IPS-18c (cell line): ENCODE measurements around the gene DUS2.
"Not testable (repeated sequence)": the region's sequence is repeated elsewhere in the genome, so short reads cannot be mapped to it uniquely, and the experiment has no call there.

ENCODE experiments used
- H3K4me3 ChIP-seq: 2 replicates; pipeline ENCODE4 v1.7.0; 2013; ENCODE audit warnings: low read depth, mild to moderate bottlenecking, low read length, moderate library complexity; ENCODE audit not compliant: insufficient read depth
- H3K9me3 ChIP-seq: one replicate; pipeline ENCODE4 v1.6.1; 2013; ENCODE audit warnings: mild to moderate bottlenecking, low read length, moderate library complexity; ENCODE audit not compliant: control insufficient read depth, insufficient read depth

The DUS2 gene

GRCh38 chr16:68081861-68082628, 59.0 kb downstream of the DUS2 start:
- peaks cover 3% of the 10 kb centered on the region for H3K9me3 ChIP-seq
- no peak overlapping the region for H3K4me3 ChIP-seq

- no peak overlapping the region for H3K4me3 ChIP-seq
- peaks cover 3% of the 10 kb centered on the region for H3K9me3 ChIP-seq
These were observed 59.6 kb downstream of the DUS2 start for GRCh38 chr16:68082629-68083238.

GRCh38 chr16:68083239-68083781, 60.2 kb downstream of the DUS2 start:
- peaks cover 3% of the 10 kb centered on the region for H3K9me3 ChIP-seq
- no peak overlapping the region for H3K4me3 ChIP-seq

- H3K9me3 ChIP-seq: peaks cover 3% of the 10 kb centered on the region
- H3K4me3 ChIP-seq: peak overlapping the region; percentile 86
These were observed 60.9 kb downstream of the DUS2 start for GRCh38 chr16:68083861-68084503.

- Histone ChIP-seq H3K9me3 (peaks cover 3% of the 10 kb centered on the region), H3K4me3 (peak overlapping the region; percentile 86)
These were observed 61.6 kb downstream of the DUS2 start for GRCh38 chr16:68084504-68085258.

- Histone ChIP-seq H3K9me3 (peaks cover 3% of the 10 kb centered on the region), H3K4me3 (peak within 1 kb of the TSS; percentile 94)
These were observed 62.4 kb downstream of the DUS2 start, which contains the start of gene NFATC3 for GRCh38 chr16:68085259-68086071. Gene NFATC3, plus strand, starts transcription at chr16:68085370. Its CDS starts 312 bp downstream, at chr16:68085682.

- Histone ChIP-seq H3K9me3 (peaks cover 3% of the 10 kb centered on the region), H3K4me3 (peak overlapping the region; percentile 94)
These were observed 63.3 kb downstream of the DUS2 start for GRCh38 chr16:68086336-68086841.

DNA sequence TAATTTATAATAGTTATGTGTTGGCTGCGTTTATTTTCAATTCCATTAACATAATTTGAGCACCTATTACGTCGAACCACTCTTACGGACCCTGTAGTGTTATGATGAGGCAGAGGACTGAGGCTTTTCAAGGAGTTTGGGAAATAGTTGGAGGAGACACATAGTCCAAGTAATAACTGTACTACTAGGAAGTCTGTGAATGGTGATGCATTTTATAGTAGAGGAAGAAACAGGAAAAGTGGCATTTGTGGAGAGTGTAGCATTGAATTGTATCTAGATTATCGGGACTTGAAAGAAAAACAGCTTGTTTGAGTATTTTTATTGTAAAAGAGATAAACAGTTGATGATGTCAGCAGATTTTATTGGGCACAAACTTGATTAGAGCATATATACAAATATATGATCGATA, 63.8 kb downstream of the DUS2 start:
- peaks cover 3% of the 10 kb centered on the region for H3K9me3 ChIP-seq
- H3K4me3 ChIP-seq: no peak overlapping the region

GRCh38 chr16:68087688-68088087, 64.6 kb downstream of the DUS2 start:
- H3K4me3 ChIP-seq: no peak overlapping the region
- H3K9me3 ChIP-seq: peaks cover 3% of the 10 kb centered on the region

- no peak overlapping the region for H3K4me3 ChIP-seq
- peaks cover 3% of the 10 kb centered on the region for H3K9me3 ChIP-seq
These were observed 65.3 kb downstream of the DUS2 start for GRCh38 chr16:68088130-68088972.

DNA sequence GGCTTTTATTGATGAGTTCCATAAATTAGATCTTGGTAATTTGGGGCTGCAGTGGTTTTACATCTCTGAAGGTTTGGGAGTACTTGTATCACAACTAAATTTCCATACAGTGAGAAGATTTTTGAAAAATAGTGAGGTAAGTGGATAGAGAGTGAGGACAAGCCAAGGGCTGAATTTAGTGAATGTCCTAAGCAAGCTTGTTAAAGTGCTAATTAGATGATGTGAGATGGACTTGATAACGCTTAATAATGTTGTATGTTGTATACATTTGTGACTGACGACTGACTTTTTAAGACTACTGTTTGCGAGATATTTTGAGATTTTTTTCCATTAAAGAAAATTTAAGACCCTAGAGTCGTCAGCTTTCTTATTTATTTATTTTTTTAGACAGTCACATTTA, 66.0 kb downstream of the DUS2 start:
- Histone ChIP-seq H3K9me3 (no peaks in the 10 kb centered on the region), H3K4me3 (no peak overlapping the region)

GRCh38 chr16:68090130-68090529, 67.0 kb downstream of the DUS2 start:
- Histone ChIP-seq H3K4me3 (no peak overlapping the region), H3K9me3 (no peaks in the 10 kb centered on the region)

GRCh38 chr16:68090533-68090932, 67.4 kb downstream of the DUS2 start:
- no peaks in the 10 kb centered on the region for H3K9me3 ChIP-seq
- no peak overlapping the region for H3K4me3 ChIP-seq

GRCh38 chr16:68091380-68092261, 68.5 kb downstream of the DUS2 start:
- no peak overlapping the region for H3K4me3 ChIP-seq
- no peaks in the 10 kb centered on the region for H3K9me3 ChIP-seq

DNA sequence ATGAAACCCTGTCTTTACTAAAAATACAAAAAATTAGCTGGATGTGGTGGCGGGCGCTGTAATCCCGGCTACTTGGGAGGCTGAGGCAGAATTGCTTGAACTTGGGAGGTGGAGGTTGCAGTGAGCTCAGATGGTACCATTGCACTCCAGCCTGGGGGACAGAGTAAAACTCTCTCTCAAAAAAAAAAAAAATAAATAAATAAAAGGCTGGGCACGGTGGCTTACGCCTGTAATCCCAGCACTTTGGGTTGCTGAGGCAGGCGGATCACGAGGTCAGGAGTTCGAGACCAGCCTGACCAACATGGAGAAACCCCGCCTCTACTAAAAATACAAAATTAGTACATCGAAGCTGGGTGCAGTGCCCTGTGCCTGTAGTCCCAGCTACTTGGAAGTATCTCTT, 69.2 kb downstream of the DUS2 start:
- not testable (repeated sequence) for H3K4me3 ChIP-seq, H3K9me3 ChIP-seq
